ENCODE data around the gene CLIC2.

DNA sequence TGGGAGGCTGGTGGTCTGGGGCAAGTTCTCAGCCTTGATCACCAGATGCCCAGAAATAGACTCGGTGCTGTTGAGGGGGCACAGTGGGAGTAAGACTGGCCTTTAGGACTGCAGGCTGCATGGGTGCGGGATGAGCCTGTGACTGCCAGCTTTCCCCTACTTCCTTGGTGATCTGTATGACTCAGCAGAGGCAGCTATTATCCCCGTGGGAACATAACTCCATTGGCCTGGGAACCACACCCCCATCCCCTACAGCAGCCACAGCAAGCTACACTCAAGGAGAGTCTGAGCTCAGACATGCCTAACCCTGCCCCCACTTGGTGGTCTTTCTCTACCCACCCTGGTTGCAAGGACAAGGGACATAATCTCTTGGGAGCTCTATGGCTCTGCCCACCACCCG lies 20.6 kb downstream of the CLIC2 start:
- no peak for TF ChIP-seq POLR2AphosphoS5 (IDR thresholded peaks at IDR 0.05; ENCODE audit: low read length)
- TF ChIP-seq CEBPB (IDR thresholded peaks at IDR 0.05; ENCODE audit: borderline replicate concordance in 1 of 2, low read depth in 2 of 2, low read length in 2 of 2): no peak
- TF ChIP-seq YY1 (IDR thresholded peaks at IDR 0.05; ENCODE audit: low read depth, low read length): no peak
- TF ChIP-seq EZH2 (IDR thresholded peaks at IDR 0.05; ENCODE audit: borderline replicate concordance, control insufficient read depth, low read depth, low read length): no peak
- TF ChIP-seq, protein P1, sequence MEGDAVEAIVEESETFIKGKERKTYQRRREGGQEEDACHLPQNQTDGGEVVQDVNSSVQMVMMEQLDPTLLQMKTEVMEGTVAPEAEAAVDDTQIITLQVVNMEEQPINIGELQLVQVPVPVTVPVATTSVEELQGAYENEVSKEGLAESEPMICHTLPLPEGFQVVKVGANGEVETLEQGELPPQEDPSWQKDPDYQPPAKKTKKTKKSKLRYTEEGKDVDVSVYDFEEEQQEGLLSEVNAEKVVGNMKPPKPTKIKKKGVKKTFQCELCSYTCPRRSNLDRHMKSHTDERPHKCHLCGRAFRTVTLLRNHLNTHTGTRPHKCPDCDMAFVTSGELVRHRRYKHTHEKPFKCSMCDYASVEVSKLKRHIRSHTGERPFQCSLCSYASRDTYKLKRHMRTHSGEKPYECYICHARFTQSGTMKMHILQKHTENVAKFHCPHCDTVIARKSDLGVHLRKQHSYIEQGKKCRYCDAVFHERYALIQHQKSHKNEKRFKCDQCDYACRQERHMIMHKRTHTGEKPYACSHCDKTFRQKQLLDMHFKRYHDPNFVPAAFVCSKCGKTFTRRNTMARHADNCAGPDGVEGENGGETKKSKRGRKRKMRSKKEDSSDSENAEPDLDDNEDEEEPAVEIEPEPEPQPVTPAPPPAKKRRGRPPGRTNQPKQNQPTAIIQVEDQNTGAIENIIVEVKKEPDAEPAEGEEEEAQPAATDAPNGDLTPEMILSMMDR (IDR thresholded peaks at IDR 0.05 in 2 of 3, conservative IDR thresholded peaks at IDR 0.05 in 1 of 3; ENCODE audit: control insufficient read depth in 2 of 3, extremely low read depth in 1 of 3, insufficient read depth in 1 of 3, low read depth in 3 of 3, low read length in 3 of 3): no peak
- TF ChIP-seq, protein P2, sequence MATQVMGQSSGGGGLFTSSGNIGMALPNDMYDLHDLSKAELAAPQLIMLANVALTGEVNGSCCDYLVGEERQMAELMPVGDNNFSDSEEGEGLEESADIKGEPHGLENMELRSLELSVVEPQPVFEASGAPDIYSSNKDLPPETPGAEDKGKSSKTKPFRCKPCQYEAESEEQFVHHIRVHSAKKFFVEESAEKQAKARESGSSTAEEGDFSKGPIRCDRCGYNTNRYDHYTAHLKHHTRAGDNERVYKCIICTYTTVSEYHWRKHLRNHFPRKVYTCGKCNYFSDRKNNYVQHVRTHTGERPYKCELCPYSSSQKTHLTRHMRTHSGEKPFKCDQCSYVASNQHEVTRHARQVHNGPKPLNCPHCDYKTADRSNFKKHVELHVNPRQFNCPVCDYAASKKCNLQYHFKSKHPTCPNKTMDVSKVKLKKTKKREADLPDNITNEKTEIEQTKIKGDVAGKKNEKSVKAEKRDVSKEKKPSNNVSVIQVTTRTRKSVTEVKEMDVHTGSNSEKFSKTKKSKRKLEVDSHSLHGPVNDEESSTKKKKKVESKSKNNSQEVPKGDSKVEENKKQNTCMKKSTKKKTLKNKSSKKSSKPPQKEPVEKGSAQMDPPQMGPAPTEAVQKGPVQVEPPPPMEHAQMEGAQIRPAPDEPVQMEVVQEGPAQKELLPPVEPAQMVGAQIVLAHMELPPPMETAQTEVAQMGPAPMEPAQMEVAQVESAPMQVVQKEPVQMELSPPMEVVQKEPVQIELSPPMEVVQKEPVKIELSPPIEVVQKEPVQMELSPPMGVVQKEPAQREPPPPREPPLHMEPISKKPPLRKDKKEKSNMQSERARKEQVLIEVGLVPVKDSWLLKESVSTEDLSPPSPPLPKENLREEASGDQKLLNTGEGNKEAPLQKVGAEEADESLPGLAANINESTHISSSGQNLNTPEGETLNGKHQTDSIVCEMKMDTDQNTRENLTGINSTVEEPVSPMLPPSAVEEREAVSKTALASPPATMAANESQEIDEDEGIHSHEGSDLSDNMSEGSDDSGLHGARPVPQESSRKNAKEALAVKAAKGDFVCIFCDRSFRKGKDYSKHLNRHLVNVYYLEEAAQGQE (IDR thresholded peaks at IDR 0.05; ENCODE audit: low read depth, low read length): no peak
- no peak for TF ChIP-seq JUNB (IDR thresholded peaks at IDR 0.05)
- TF ChIP-seq FOXK2 (IDR thresholded peaks at IDR 0.05): no peak
- TF ChIP-seq CHD2 (IDR thresholded peaks at IDR 0.05; ENCODE audit: borderline replicate concordance, low read depth, low read length): no peak
- no peak for TF ChIP-seq FOS (IDR thresholded peaks at IDR 0.05; ENCODE audit: borderline replicate concordance, extremely low read depth, insufficient read length)
- no peak for TF ChIP-seq CREB1 (IDR thresholded peaks at IDR 0.05; ENCODE audit: low read depth)
- TF ChIP-seq SPI1 (IDR thresholded peaks at IDR 0.05; ENCODE audit: borderline replicate concordance, insufficient read depth, low read depth, low read length): no peak
- TF ChIP-seq, protein P3, sequence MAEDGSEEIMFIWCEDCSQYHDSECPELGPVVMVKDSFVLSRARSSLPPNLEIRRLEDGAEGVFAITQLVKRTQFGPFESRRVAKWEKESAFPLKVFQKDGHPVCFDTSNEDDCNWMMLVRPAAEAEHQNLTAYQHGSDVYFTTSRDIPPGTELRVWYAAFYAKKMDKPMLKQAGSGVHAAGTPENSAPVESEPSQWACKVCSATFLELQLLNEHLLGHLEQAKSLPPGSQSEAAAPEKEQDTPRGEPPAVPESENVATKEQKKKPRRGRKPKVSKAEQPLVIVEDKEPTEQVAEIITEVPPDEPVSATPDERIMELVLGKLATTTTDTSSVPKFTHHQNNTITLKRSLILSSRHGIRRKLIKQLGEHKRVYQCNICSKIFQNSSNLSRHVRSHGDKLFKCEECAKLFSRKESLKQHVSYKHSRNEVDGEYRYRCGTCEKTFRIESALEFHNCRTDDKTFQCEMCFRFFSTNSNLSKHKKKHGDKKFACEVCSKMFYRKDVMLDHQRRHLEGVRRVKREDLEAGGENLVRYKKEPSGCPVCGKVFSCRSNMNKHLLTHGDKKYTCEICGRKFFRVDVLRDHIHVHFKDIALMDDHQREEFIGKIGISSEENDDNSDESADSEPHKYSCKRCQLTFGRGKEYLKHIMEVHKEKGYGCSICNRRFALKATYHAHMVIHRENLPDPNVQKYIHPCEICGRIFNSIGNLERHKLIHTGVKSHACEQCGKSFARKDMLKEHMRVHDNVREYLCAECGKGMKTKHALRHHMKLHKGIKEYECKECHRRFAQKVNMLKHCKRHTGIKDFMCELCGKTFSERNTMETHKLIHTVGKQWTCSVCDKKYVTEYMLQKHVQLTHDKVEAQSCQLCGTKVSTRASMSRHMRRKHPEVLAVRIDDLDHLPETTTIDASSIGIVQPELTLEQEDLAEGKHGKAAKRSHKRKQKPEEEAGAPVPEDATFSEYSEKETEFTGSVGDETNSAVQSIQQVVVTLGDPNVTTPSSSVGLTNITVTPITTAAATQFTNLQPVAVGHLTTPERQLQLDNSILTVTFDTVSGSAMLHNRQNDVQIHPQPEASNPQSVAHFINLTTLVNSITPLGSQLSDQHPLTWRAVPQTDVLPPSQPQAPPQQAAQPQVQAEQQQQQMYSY (CRISPR knock-in tag; IDR thresholded peaks at IDR 0.05): no peak
- TF ChIP-seq, protein P4, sequence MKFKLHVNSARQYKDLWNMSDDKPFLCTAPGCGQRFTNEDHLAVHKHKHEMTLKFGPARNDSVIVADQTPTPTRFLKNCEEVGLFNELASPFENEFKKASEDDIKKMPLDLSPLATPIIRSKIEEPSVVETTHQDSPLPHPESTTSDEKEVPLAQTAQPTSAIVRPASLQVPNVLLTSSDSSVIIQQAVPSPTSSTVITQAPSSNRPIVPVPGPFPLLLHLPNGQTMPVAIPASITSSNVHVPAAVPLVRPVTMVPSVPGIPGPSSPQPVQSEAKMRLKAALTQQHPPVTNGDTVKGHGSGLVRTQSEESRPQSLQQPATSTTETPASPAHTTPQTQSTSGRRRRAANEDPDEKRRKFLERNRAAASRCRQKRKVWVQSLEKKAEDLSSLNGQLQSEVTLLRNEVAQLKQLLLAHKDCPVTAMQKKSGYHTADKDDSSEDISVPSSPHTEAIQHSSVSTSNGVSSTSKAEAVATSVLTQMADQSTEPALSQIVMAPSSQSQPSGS (IDR thresholded peaks at IDR 0.05; ENCODE audit: low read length): no peak
